SIG-M5 treated with dmso at 0.1 percent for 504 hours (cell line): ENCODE results near the gene APP.

Experiments
- DNase-seq: peaks from one replicate; lab custom pipeline; 2025; ENCODE audit not compliant: unreplicated experiment; lab: John Stamatoyannopoulos, UW

Gene APP

GRCh38 chr21:26068776-26069175 lies 101.8 kb downstream of the APP start:
- no peak for DNase-seq

- DNase-seq = no peak
These were observed 102.6 kb downstream of the APP start for GRCh38 chr21:26067836-26068594.

- DNase-seq = no peak
These were observed 106.1 kb downstream of the APP start for GRCh38 chr21:26064506-26064905.

- DNase-seq = no peak
These were observed 109.1 kb downstream of the APP start for GRCh38 chr21:26061437-26061836.

GRCh38 chr21:26060335-26061115 lies 110.0 kb downstream of the APP start:
- no peak for DNase-seq

GRCh38 chr21:26057477-26058170 lies 112.9 kb downstream of the APP start:
- DNase-seq = no peak

- DNase-seq = no peak
These were observed 114.7 kb downstream of the APP start for GRCh38 chr21:26055841-26056264.

- DNase-seq = no peak
These were observed 115.6 kb downstream of the APP start for GRCh38 chr21:26055010-26055409.

- DNase-seq = no peak
These were observed 118.5 kb downstream of the APP start for GRCh38 chr21:26052057-26052456.

GRCh38 chr21:26050857-26051256 lies 119.7 kb downstream of the APP start:
- DNase-seq = no peak

GRCh38 chr21:26049803-26050202 lies 120.8 kb downstream of the APP start:
- no peak for DNase-seq

- DNase-seq = no peak
These were observed 123.1 kb downstream of the APP start for GRCh38 chr21:26047279-26047967.

GRCh38 chr21:26043891-26044290 lies 126.7 kb downstream of the APP start:
- DNase-seq = no peak

- DNase-seq = no peak
These were observed 128.2 kb downstream of the APP start for GRCh38 chr21:26042181-26042876.

- DNase-seq = no peak
These were observed 129.0 kb downstream of the APP start for GRCh38 chr21:26041431-26042180.

GRCh38 chr21:26036916-26037315 lies 133.7 kb downstream of the APP start:
- no peak for DNase-seq

GRCh38 chr21:26032263-26032662 lies 138.3 kb downstream of the APP start:
- no peak for DNase-seq

GRCh38 chr21:26028183-26028582 lies 142.4 kb downstream of the APP start:
- DNase-seq = no peak

- no peak for DNase-seq
These were observed 142.9 kb downstream of the APP start for GRCh38 chr21:26027696-26028095.
